SK-N-SH treated with all-trans-retinoic acid at 6 μM for 48 hours (cell line): ENCODE data around the gene ACVR1B.

ENCODE experiments used
- BACH2 ChIP-seq: fragments of 250-450 bp; sonication (Bioruptor Pico); IDR thresholded peaks from 2 replicates; pipeline ENCODE4 v1.9.0; 2021; ENCODE audit warnings: mild to moderate bottlenecking, borderline replicate concordance
- ESRRG ChIP-seq: fragments of 250-450 bp; sonication (Bioruptor Pico); IDR thresholded peaks from 2 replicates; pipeline ENCODE4 v1.6.1; 2021; ENCODE audit warnings: mild to moderate bottlenecking
- RARB ChIP-seq: fragments of 250-450 bp; sonication (Bioruptor Pico); IDR thresholded peaks from 2 replicates; pipeline ENCODE4 v1.8.0; 2021; ENCODE audit warnings: mild to moderate bottlenecking, moderate library complexity
- ZFP3 ChIP-seq: fragments of 250-450 bp; sonication (Bioruptor Pico); IDR thresholded peaks from 2 replicates; pipeline ENCODE4 v1.5.0; 2020; ENCODE audit warnings: mild to moderate bottlenecking, moderate library complexity
- ZFP30 ChIP-seq: fragments of 450-650 bp; formaldehyde crosslinking; IDR thresholded peaks from 2 replicates; pipeline ENCODE4 v1.5.0; 2022; ENCODE audit warnings: mild to moderate bottlenecking, moderate library complexity
- ZNF8 ChIP-seq: fragments of 450-650 bp; formaldehyde crosslinking; IDR thresholded peaks from 2 replicates; pipeline ENCODE4 v1.5.0; 2020; ENCODE audit warnings: mild to moderate bottlenecking, moderate library complexity
- TF ChIP-seq, protein P1 (sequence below): fragments of 250-450 bp; sonication (Bioruptor Pico); IDR thresholded peaks from 2 replicates; pipeline ENCODE4 v1.5.1; 2020; ENCODE audit warnings: low read depth, mild to moderate bottlenecking, moderate library complexity

DNA sequence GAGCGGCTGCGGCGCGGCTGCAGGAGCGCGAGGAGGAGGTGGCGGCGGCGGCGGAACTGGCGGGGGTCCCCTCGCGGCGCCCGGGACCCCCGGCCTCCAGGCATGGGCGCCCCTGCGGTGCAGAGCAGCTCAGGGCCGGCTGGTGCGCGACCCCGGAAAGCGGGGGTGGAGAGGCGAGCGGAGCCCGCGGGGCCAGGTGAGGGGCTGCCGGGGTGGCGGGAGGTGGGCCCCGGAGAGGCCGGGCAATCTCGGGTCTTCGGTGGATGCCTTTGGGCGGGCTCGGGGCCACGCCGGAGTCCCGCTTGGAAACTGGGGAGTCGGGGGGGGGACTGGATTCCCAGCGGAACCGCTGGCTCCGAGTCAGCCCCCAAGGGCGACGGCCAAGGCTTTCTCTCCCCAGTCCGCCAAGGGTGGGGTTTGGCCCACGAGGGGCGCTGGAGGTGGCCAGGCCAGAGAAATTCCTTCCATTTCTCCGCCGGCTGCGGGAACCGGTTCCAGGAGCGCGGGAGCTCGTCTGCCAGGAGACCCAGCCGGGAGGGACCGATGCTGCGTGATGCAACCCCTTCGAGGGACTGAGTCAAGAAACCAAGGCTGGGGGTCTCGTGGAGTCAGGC, 85.9 kb downstream of the ACVR1B start:
- peak; percentile 32; the same call in 1 of the 2 replicates for TF ChIP-seq ZFP3 (CRISPR knock-in tag)
- TF ChIP-seq BACH2 (CRISPR knock-in tag) = no peak
- TF ChIP-seq ESRRG (CRISPR knock-in tag) = peak; percentile 33; the same call in 1 of the 2 replicates
- no peak for TF ChIP-seq ZFP30 (CRISPR knock-in tag)
- TF ChIP-seq ZNF8 (CRISPR knock-in tag) = no peak
- TF ChIP-seq, protein P1, sequence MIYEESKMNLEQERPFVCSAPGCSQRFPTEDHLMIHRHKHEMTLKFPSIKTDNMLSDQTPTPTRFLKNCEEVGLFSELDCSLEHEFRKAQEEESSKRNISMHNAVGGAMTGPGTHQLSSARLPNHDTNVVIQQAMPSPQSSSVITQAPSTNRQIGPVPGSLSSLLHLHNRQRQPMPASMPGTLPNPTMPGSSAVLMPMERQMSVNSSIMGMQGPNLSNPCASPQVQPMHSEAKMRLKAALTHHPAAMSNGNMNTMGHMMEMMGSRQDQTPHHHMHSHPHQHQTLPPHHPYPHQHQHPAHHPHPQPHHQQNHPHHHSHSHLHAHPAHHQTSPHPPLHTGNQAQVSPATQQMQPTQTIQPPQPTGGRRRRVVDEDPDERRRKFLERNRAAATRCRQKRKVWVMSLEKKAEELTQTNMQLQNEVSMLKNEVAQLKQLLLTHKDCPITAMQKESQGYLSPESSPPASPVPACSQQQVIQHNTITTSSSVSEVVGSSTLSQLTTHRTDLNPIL = 0 out of 2 replicates have a peak, but pooled peaks have one; percentile 26
- no peak for TF ChIP-seq RARB
